ENCODE results near the gene TAX1BP1.

TAX1BP1 gene

GRCh38 chr7:27812706-27813105, 72.7 kb downstream of the TAX1BP1 start:
- no peak overlapping the region for H3K27ac ChIP-seq (ENCODE audit: poor library complexity, severe bottlenecking)

GRCh38 chr7:27822245-27822644, 82.3 kb downstream of the TAX1BP1 start:
- H3K36me3 ChIP-seq (ENCODE audit: low read depth) = peaks cover 19% of the 10 kb centered on the region
- no peak for TF ChIP-seq CTCF (IDR thresholded peaks at IDR 0.05; ENCODE audit: poor library complexity, severe bottlenecking)
- no peaks in the 10 kb centered on the region for H3K4me1 ChIP-seq (ENCODE audit: insufficient read depth, poor library complexity, severe bottlenecking)
- no peak overlapping the region for H3K27ac ChIP-seq (ENCODE audit: poor library complexity, severe bottlenecking)
- no peak overlapping the region for H3K4me3 ChIP-seq (ENCODE audit: severe bottlenecking)
- no peaks in the 10 kb centered on the region for H3K9me3 ChIP-seq (ENCODE audit: severe bottlenecking)
- H3K27me3 ChIP-seq (ENCODE audit: insufficient read depth, poor library complexity, severe bottlenecking) = no peaks in the 10 kb centered on the region
- no peak for ATAC-seq (ENCODE audit: low read depth)
- no peak for DNase-seq (ENCODE audit: low spot score)

More at GRCh38 chr7:27812706-27813105, 72.7 kb downstream of the TAX1BP1 start:
- H3K27me3 ChIP-seq (ENCODE audit: insufficient read depth, poor library complexity, severe bottlenecking) = no peaks in the 10 kb centered on the region
- H3K36me3 ChIP-seq (ENCODE audit: low read depth) = peaks cover 30% of the 10 kb centered on the region
- no peaks in the 10 kb centered on the region for H3K9me3 ChIP-seq (ENCODE audit: severe bottlenecking)
- no peak for TF ChIP-seq CTCF (IDR thresholded peaks at IDR 0.05; ENCODE audit: poor library complexity, severe bottlenecking)
- DNase-seq (ENCODE audit: low spot score) (no peak), ATAC-seq (ENCODE audit: low read depth) (no peak)
- H3K4me3 ChIP-seq (ENCODE audit: severe bottlenecking) = no peak overlapping the region
- no peaks in the 10 kb centered on the region for H3K4me1 ChIP-seq (ENCODE audit: insufficient read depth, poor library complexity, severe bottlenecking)

GRCh38 chr7:27825891-27826290, 85.9 kb downstream of the TAX1BP1 start:
- Histone ChIP-seq H3K9me3 (ENCODE audit: severe bottlenecking) (no peaks in the 10 kb centered on the region), H3K36me3 (ENCODE audit: low read depth) (peaks cover 26% of the 10 kb centered on the region), H3K4me1 (ENCODE audit: insufficient read depth, poor library complexity, severe bottlenecking) (no peaks in the 10 kb centered on the region), H3K27me3 (ENCODE audit: insufficient read depth, poor library complexity, severe bottlenecking) (no peaks in the 10 kb centered on the region), H3K27ac (ENCODE audit: poor library complexity, severe bottlenecking) (no peak overlapping the region), H3K4me3 (ENCODE audit: severe bottlenecking) (no peak overlapping the region)
- ATAC-seq (ENCODE audit: low read depth) = no peak
- TF ChIP-seq CTCF (IDR thresholded peaks at IDR 0.05; ENCODE audit: poor library complexity, severe bottlenecking) = no peak
- no peak for DNase-seq (ENCODE audit: low spot score)

DNA sequence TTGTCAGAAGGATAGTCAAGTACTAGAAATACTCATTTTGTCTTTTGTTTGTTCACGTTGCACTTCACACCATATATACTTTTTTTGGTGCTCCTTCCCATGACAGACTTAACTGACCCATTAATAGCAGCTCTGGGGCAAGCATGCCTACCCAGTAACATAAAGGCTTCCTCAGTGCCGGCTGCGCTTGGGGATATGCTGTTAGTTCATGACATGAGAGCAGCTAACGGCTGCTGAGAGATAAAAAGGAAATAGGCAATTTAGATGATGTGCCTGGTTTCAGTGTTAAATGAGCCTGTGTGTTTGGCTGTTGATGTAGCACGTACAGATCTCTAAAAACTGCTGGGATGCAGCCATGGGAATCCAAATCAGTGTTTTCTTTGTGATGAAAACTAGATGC, 86.4 kb downstream of the TAX1BP1 start:
- ATAC-seq (ENCODE audit: low read depth) (no peak), DNase-seq (ENCODE audit: low spot score) (no peak)
- no peaks in the 10 kb centered on the region for H3K9me3 ChIP-seq (ENCODE audit: severe bottlenecking)
- TF ChIP-seq CTCF (IDR thresholded peaks at IDR 0.05; ENCODE audit: poor library complexity, severe bottlenecking) = no peak
- no peaks in the 10 kb centered on the region for H3K4me1 ChIP-seq (ENCODE audit: insufficient read depth, poor library complexity, severe bottlenecking)
- peaks cover 29% of the 10 kb centered on the region for H3K36me3 ChIP-seq (ENCODE audit: low read depth)
- no peak overlapping the region for H3K27ac ChIP-seq (ENCODE audit: poor library complexity, severe bottlenecking)
- H3K27me3 ChIP-seq (ENCODE audit: insufficient read depth, poor library complexity, severe bottlenecking) = no peaks in the 10 kb centered on the region
- H3K4me3 ChIP-seq (ENCODE audit: severe bottlenecking) = no peak overlapping the region

DNA sequence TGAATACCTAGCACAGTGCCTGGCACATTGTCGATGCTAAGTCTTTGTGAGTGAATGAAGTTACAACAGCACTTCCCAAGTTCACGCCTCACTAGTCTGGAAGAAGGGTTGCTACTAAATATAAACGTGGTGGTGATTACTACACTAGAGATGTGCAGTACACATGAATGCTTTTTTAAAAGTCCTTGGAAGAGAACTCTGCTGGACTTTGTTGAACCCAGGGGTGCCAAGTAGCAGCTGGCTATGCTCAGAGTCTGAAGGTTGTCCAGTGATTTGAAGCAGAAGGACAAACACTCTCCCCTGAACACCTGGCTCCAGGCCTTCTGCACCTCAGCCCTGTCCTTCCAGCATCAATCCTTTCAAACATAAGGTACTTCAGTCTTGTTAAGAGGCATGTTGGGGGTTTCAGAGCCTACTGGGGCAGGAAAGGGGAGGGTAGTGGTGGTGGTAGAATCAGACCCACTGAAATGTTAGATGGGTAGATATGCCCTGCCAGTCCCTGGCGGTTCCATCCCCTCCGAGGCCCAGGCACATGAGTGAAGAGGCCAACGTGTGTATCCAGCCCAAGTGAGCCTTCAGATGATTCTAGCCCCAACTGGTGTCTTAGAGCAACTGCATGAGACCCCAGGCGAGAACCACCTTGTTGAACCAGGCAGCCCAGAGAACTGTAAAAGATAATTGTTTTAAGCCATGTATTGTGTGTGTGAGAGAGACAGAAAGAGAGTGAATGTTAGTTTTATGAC, 94.4 kb downstream of the TAX1BP1 start:
- H3K4me3 ChIP-seq (ENCODE audit: severe bottlenecking) = no peak overlapping the region
- no peaks in the 10 kb centered on the region for H3K4me1 ChIP-seq (ENCODE audit: insufficient read depth, poor library complexity, severe bottlenecking)
- no peaks in the 10 kb centered on the region for H3K9me3 ChIP-seq (ENCODE audit: severe bottlenecking)
- no peak overlapping the region for H3K27ac ChIP-seq (ENCODE audit: poor library complexity, severe bottlenecking)
- TF ChIP-seq CTCF (IDR thresholded peaks at IDR 0.05; ENCODE audit: poor library complexity, severe bottlenecking) = no peak
- peaks cover 27% of the 10 kb centered on the region for H3K36me3 ChIP-seq (ENCODE audit: low read depth)
- no peaks in the 10 kb centered on the region for H3K27me3 ChIP-seq (ENCODE audit: insufficient read depth, poor library complexity, severe bottlenecking)
- ATAC-seq (ENCODE audit: low read depth) (no peak), DNase-seq (ENCODE audit: low spot score) (no peak)

All from RWPE2 (cell line).